ENCODE results near the gene MEN1. TPM values are rescaled to one million over a fixed set of nuclear protein-coding genes. Genes with fewer than 3 reads are reported as not detected.

Gene MEN1
- total RNA-seq, 1 donor from 2014 or later, result 8.7 TPM

- Histone ChIP-seq H3K27me3 (ENCODE audit: low read depth) (no peaks in the 10 kb centered on the region), H3K27ac (replicated peaks) (no peak overlapping the region), H3K4me3 (no peak overlapping the region), H3K4me1 (peaks cover 25% of the 10 kb centered on the region), H3K9me3 (replicated peaks) (no peaks in the 10 kb centered on the region), H3K36me3 (peaks cover 42% of the 10 kb centered on the region)
- intact Hi-C loops (cut with micrococcal nuclease), result no loop called here
- DNase-seq, result no peak
- TF ChIP-seq CTCF (IDR thresholded peaks at IDR 0.05; ENCODE audit: borderline replicate concordance), result no peak
These were observed 55.3 kb downstream of the MEN1 start for GRCh38 chr11:64754919-64755662.

DNA sequence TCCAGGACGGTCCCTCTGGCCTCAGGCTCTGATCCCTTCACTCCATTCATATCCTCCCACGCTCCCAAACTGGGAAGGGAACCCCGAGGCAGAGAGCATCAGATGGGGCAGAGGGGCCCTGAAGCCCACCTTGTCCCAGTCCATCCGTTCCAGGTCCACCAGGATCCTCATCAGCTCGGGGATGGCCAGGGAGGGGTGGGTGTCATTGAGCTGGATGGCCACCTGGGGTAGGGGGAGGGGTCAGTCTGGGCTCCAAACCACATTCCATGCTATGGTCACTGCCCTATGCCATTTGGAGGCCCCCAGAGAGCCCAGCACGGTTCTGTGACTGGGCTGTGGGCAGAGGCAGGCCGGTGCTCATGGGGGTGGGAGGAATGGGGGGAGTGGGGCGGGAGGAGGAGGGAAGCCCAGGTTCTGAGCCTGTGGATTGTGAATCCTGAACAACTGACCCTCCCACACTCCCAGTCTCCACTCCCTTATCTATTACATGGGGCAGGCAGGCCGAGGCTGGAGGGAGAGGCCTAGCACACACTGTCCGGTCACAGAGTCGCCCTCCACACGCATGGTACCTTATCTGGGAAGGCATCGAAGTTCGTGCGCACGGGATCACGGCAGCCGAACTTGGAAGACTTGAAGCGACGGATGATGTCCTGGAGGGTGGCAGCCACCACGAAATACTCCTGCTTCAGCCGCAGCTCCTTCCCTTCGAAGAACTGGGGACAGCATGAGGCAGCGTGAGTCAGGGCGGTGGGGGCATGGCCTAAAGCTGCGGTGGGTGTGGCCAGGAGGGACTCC lies 56.0 kb downstream of the MEN1 start:
- Histone ChIP-seq H3K9me3 (replicated peaks) (no peaks in the 10 kb centered on the region), H3K4me3 (no peak overlapping the region), H3K27ac (replicated peaks) (no peak overlapping the region), H3K36me3 (peaks cover 42% of the 10 kb centered on the region), H3K4me1 (peaks cover 17% of the 10 kb centered on the region), H3K27me3 (ENCODE audit: low read depth) (no peaks in the 10 kb centered on the region)
- intact Hi-C loops (cut with micrococcal nuclease), result no loop called here
- no peak for TF ChIP-seq CTCF (IDR thresholded peaks at IDR 0.05; ENCODE audit: borderline replicate concordance)
- no peak for DNase-seq

Other genes starting within 250 kb of the MEN1 start
- not detected for gene SLC22A12, start 219.3 kb downstream of the MEN1 start, total RNA-seq
- 0.71 TPM for gene NRXN2, start 87.4 kb downstream of the MEN1 start, total RNA-seq
- gene RASGRP2, start 66.4 kb downstream of the MEN1 start, total RNA-seq, result 21.1 TPM
- 89.5 TPM for gene PYGM, start 50.6 kb downstream of the MEN1 start, total RNA-seq
- 188 TPM for gene SF1, start 32.0 kb downstream of the MEN1 start, total RNA-seq
- gene MAP4K2, start 7.3 kb downstream of the MEN1 start, total RNA-seq, result 7.5 TPM
- gene CDC42BPG, start 34.1 kb upstream of the MEN1 start, total RNA-seq, result 1.1 TPM
- 40.3 TPM for gene EHD1, start 68.1 kb upstream of the MEN1 start, total RNA-seq
- gene ATG2A, start 106.7 kb upstream of the MEN1 start, total RNA-seq, result 13.1 TPM
- 22.5 TPM for gene PPP2R5B, start 114.1 kb upstream of the MEN1 start, total RNA-seq
- gene GPHA2, start 125.3 kb upstream of the MEN1 start, total RNA-seq, result not detected
- not detected for gene MAJIN, start 161.6 kb upstream of the MEN1 start, total RNA-seq
- gene BATF2, start 186.4 kb upstream of the MEN1 start, total RNA-seq, result 1.3 TPM
- gene ARL2, start 203.6 kb upstream of the MEN1 start, total RNA-seq, result 128 TPM
- 15.7 TPM for gene SNX15, start 216.9 kb upstream of the MEN1 start, total RNA-seq
- gene SAC3D1, start 230.7 kb upstream of the MEN1 start, total RNA-seq, result 5.6 TPM
- gene NAALADL1, start 248.0 kb upstream of the MEN1 start, total RNA-seq, result 4.8 TPM